H9 (cell line): ENCODE data around the gene FEZF2. TPM values are rescaled to one million over a fixed set of nuclear protein-coding genes. Genes with fewer than 3 reads are reported as not detected.

Experiments
- DNase-seq: peaks from one replicate; pipeline ENCODE4 v3.0.0-alpha.2; 2017
- H2AFZ ChIP-seq: one replicate; pipeline ENCODE4 v1.6.1; 2013; ENCODE audit warnings: mild to moderate bottlenecking, low read length, control low read depth, moderate library complexity
- H2AK5ac ChIP-seq: 2 replicates; pipeline ENCODE4 v1.6.1; 2013; ENCODE audit warnings: low read length, control low read depth, mixed read lengths; ENCODE audit not compliant: insufficient read length
- H2BK120ac ChIP-seq: one replicate; pipeline ENCODE4 v1.6.1; 2013; ENCODE audit warnings: low read depth, mild to moderate bottlenecking, low read length, control low read depth, inconsistent platforms; ENCODE audit not compliant: poor library complexity, severe bottlenecking
- H2BK12ac ChIP-seq: 2 replicates; pipeline ENCODE4 v1.6.1; 2013; ENCODE audit warnings: low read length, control low read depth, mixed read lengths, low read depth; ENCODE audit not compliant: insufficient read length
- H2BK15ac ChIP-seq: 2 replicates; pipeline ENCODE4 v1.6.1; 2013; ENCODE audit warnings: low read depth, low read length, control low read depth
- H2BK20ac ChIP-seq: one replicate; pipeline ENCODE4 v1.6.1; 2013; ENCODE audit warnings: low read depth, mild to moderate bottlenecking, low read length, control low read depth, inconsistent platforms; ENCODE audit not compliant: poor library complexity, severe bottlenecking
- H2BK5ac ChIP-seq: 2 replicates; pipeline ENCODE4 v1.6.1; 2013; ENCODE audit warnings: low read length, control low read depth, mixed read lengths; ENCODE audit not compliant: insufficient read length
- H3K14ac ChIP-seq: 2 replicates; pipeline ENCODE4 v1.6.1; 2013; ENCODE audit warnings: low read length, control low read depth; ENCODE audit not compliant: insufficient read depth
- H3K18ac ChIP-seq: 2 replicates; pipeline ENCODE4 v1.6.1; 2013; ENCODE audit warnings: low read depth, mild to moderate bottlenecking, mixed read lengths, low read length, control low read depth; ENCODE audit not compliant: insufficient read length
- H3K23ac ChIP-seq: 2 replicates; pipeline ENCODE4 v1.6.1; 2013; ENCODE audit warnings: low read length, control low read depth, mixed read lengths, low read depth; ENCODE audit not compliant: insufficient read length
- H3K23me2 ChIP-seq: 2 replicates; pipeline ENCODE4 v1.6.1; 2013; ENCODE audit warnings: low read depth, mild to moderate bottlenecking, mixed read lengths, low read length, control low read depth; ENCODE audit not compliant: insufficient read length, poor library complexity, severe bottlenecking
- H3K27ac ChIP-seq: 2 replicates; pipeline ENCODE4 v1.5.1; 2013; ENCODE audit warnings: low read length, control low read depth, mixed read lengths, low read depth; ENCODE audit not compliant: insufficient read length
- H3K27me3 ChIP-seq: 2 replicates; pipeline ENCODE4 v1.6.1; 2013; ENCODE audit warnings: low read length, control low read depth, inconsistent platforms; ENCODE audit not compliant: insufficient read depth
- H3K4ac ChIP-seq: 2 replicates; pipeline ENCODE4 v1.6.1; 2013; ENCODE audit warnings: low read depth, mild to moderate bottlenecking, control low read depth, inconsistent platforms, low read length, moderate library complexity
- H3K4me1 ChIP-seq: 2 replicates; pipeline ENCODE4 v1.6.1; 2013; ENCODE audit warnings: low read length, control low read depth, inconsistent platforms; ENCODE audit not compliant: insufficient read depth
- H3K4me2 ChIP-seq: 2 replicates; pipeline ENCODE4 v1.6.1; 2013; ENCODE audit warnings: low read length, control low read depth, mixed read lengths; ENCODE audit not compliant: insufficient read length, insufficient read depth
- H3K56ac ChIP-seq: 2 replicates; pipeline ENCODE4 v1.6.1; 2013; ENCODE audit warnings: low read depth, mild to moderate bottlenecking, mixed read lengths, low read length, control low read depth; ENCODE audit not compliant: insufficient read length
- H3K79me1 ChIP-seq: 2 replicates; pipeline ENCODE4 v1.6.1; 2013; ENCODE audit warnings: low read depth, mild to moderate bottlenecking, moderate library complexity, low read length, control low read depth, inconsistent platforms; ENCODE audit not compliant: insufficient read depth, poor library complexity, severe bottlenecking
- H3K79me2 ChIP-seq: 2 replicates; pipeline ENCODE4 v1.6.1; 2013; ENCODE audit warnings: low read length, control low read depth, inconsistent platforms; ENCODE audit not compliant: insufficient read depth
- H3K9ac ChIP-seq: 2 replicates; pipeline ENCODE4 v1.6.1; 2013; ENCODE audit warnings: low read length, control low read depth, mixed read lengths; ENCODE audit not compliant: insufficient read length; ENCODE audit errors: extremely low read depth
- H3K9me3 ChIP-seq: one replicate; pipeline ENCODE4 v1.6.1; 2013; ENCODE audit warnings: low read depth, low read length, inconsistent platforms; ENCODE audit not compliant: control insufficient read depth
- H3T11ph ChIP-seq: one replicate; pipeline ENCODE4 v1.6.1; 2013; ENCODE audit warnings: mild to moderate bottlenecking, low read length, control low read depth, inconsistent platforms
- H4K20me1 ChIP-seq: one replicate; pipeline ENCODE4 v1.6.1; 2013; ENCODE audit not compliant: control insufficient read depth, insufficient read length, insufficient read depth
- H4K5ac ChIP-seq: 2 replicates; pipeline ENCODE4 v1.6.1; 2013; ENCODE audit warnings: low read depth, mild to moderate bottlenecking, mixed read lengths, low read length, control low read depth; ENCODE audit not compliant: insufficient read length
- H4K8ac ChIP-seq: replicated peaks from 2 replicates; pipeline ENCODE4 v1.6.1; 2013; ENCODE audit warnings: low read length, control low read depth, mixed read lengths, low read depth; ENCODE audit not compliant: insufficient read length
- H4K91ac ChIP-seq: 2 replicates; pipeline ENCODE4 v1.6.1; 2013; ENCODE audit warnings: low read depth, mild to moderate bottlenecking, moderate library complexity, mixed read lengths, low read length, control low read depth; ENCODE audit not compliant: insufficient read length
- H3K27ac Mint-ChIP-seq, 3 experiments: 2 replicates in 2 of 3; 3 replicates in 1 of 3; pipeline ENCODE4 v1.8.0; 2020 to 2021; ENCODE audit warnings: mixed read lengths in 3 of 3, mild to moderate bottlenecking in 1 of 3, moderate library complexity in 1 of 3
- H3K27me3 Mint-ChIP-seq: 2 replicates; pipeline ENCODE4 v1.8.0; 2021; ENCODE audit warnings: low read depth, mild to moderate bottlenecking, moderate library complexity, mixed read lengths
- H3K36me3 Mint-ChIP-seq, 3 experiments: 2 replicates in 2 of 3; 3 replicates in 1 of 3; pipeline ENCODE4 v1.8.0; 2020 to 2021; ENCODE audit warnings: low read depth in 3 of 3, mixed read lengths in 3 of 3; ENCODE audit not compliant: insufficient read depth in 1 of 3
- H3K4me1 Mint-ChIP-seq, 2 experiments: 2 replicates each; pipeline ENCODE4 v1.8.0; 2020; ENCODE audit warnings: mixed read lengths in 2 of 2
- H3K4me3 Mint-ChIP-seq, 2 experiments: 2 replicates in 1 of 2; 3 replicates in 1 of 2; pipeline ENCODE4 v1.8.0; 2020 to 2021; ENCODE audit warnings: mild to moderate bottlenecking in 2 of 2, mixed read lengths in 2 of 2, moderate library complexity in 1 of 2
- H3K9me3 Mint-ChIP-seq, 2 experiments: 2 replicates in 1 of 2; 3 replicates in 1 of 2; pipeline ENCODE4 v1.8.0; 2020; ENCODE audit warnings: mild to moderate bottlenecking in 2 of 2, mixed read lengths in 2 of 2, moderate library complexity in 1 of 2
- WGBS: extraction: QIAGEN DNeasy Blood & Tissue Kit; methylation state at CpG from one replicate; pipeline ENCODE4 v1.1.7; 2013; ENCODE audit warnings: missing lambda C conversion rate, low lambda C conversion rate, mixed read lengths; ENCODE audit not compliant: insufficient read length; ENCODE audit errors: extremely low coverage; 5-methylcytosine and 5-hydroxymethylcytosine counted together
- total RNA-seq: library from RNA; stranded (reverse); gene quantifications from 2 replicates; pipeline ENCODE4 v1.2.1, GENCODE V29; 2021
- TF ChIP-seq, protein P1 (sequence below): fragments of 200-600 bp; sonication (generic); conservative IDR thresholded peaks from 3 replicates; pipeline ENCODE4 v1.8.0; 2021; ENCODE audit warnings: antibody characterized with exemption, mild to moderate bottlenecking

FEZF2 gene
- total RNA-seq, 1 experiment from 2014 or later = 0.11 TPM

DNA sequence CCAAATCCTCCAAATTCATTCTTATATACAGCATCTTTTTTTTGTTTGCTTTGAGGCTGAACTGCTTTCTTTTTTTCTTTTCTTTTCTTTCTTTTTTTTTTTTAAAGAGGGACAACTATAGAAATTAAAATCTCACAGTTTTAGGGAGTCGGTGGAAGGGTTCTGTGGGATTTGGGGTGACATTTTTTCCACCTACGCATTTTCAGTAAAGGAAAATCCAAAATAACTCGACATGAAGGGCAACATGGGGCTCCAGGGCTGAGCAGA lies 3.0 kb upstream of the FEZF2 start:
- Histone ChIP-seq H3K4me2 (no peak overlapping the region), H3K9me3 (no peaks in the 10 kb centered on the region)

More for the DNA sequence above, 3.0 kb upstream of the FEZF2 start:
- Histone ChIP-seq H2BK12ac (no peak overlapping the region), H2BK5ac (no peak overlapping the region), H3K23me2 (peaks cover 12% of the 10 kb centered on the region), H4K20me1 (no peaks in the 10 kb centered on the region), H3K18ac (no peak overlapping the region), H3K4me1 (no peaks in the 10 kb centered on the region; the same call in 1 of the 2 replicates), H4K5ac (no peak overlapping the region), H3T11ph (no peak overlapping the region), H4K8ac (no peak overlapping the region), H2BK15ac (no peak overlapping the region), H3K9ac (no peak overlapping the region), H3K27ac (no peak overlapping the region), H3K23ac (no peak overlapping the region), H3K79me2 (no peaks in the 10 kb centered on the region), H2AFZ (no peak overlapping the region), H2BK20ac (no peak overlapping the region), H3K27me3 (peaks cover 97% of the 10 kb centered on the region), H3K4ac (no peak overlapping the region), H2AK5ac (no peak overlapping the region), H2BK120ac (no peak overlapping the region), H4K91ac (no peak overlapping the region), H3K14ac (no peak overlapping the region), H3K79me1 (no peaks in the 10 kb centered on the region), H3K56ac (no peak overlapping the region)
- Mint-ChIP-seq H3K36me3 (no peaks in the 10 kb centered on the region; a peak in 2 of 7 replicates), H3K9me3 (peaks cover 0 to 7% of the 10 kb centered on the region in 2 experiments; a peak in 1 of 5 replicates), H3K27me3 (peaks cover 100% of the 10 kb centered on the region), H3K4me1 (peaks cover 46 to 73% of the 10 kb centered on the region in 2 experiments), H3K4me3 (peak overlapping the region in 1 of 2 experiments; percentile 41; a peak in 1 of 5 replicates), H3K27ac (no peak overlapping the region)
- no CpG with 5 or more reads among the region's 3 CpGs for WGBS
- TF ChIP-seq, protein P1, sequence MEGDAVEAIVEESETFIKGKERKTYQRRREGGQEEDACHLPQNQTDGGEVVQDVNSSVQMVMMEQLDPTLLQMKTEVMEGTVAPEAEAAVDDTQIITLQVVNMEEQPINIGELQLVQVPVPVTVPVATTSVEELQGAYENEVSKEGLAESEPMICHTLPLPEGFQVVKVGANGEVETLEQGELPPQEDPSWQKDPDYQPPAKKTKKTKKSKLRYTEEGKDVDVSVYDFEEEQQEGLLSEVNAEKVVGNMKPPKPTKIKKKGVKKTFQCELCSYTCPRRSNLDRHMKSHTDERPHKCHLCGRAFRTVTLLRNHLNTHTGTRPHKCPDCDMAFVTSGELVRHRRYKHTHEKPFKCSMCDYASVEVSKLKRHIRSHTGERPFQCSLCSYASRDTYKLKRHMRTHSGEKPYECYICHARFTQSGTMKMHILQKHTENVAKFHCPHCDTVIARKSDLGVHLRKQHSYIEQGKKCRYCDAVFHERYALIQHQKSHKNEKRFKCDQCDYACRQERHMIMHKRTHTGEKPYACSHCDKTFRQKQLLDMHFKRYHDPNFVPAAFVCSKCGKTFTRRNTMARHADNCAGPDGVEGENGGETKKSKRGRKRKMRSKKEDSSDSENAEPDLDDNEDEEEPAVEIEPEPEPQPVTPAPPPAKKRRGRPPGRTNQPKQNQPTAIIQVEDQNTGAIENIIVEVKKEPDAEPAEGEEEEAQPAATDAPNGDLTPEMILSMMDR = no peak
- no peak for DNase-seq
